Measurements from ENCODE around the gene GPR65.

GRCh38 chr14:87989221-87989955, 15.5 kb upstream of the GPR65 start:
- TF ChIP-seq POLR2AphosphoS5 (IDR thresholded peaks at IDR 0.05) (no peak), CTCF (IDR thresholded peaks at IDR 0.05) (no peak)

Measured in prostate gland (tissue), 2 donors.